Measurements from ENCODE around the gene DCHS2. TPM values are rescaled to one million over a fixed set of nuclear protein-coding genes. Genes with fewer than 3 reads are reported as not detected.

The DCHS2 gene
- total RNA-seq, 1 experiment from 2014 or later, result not detected

DNA sequence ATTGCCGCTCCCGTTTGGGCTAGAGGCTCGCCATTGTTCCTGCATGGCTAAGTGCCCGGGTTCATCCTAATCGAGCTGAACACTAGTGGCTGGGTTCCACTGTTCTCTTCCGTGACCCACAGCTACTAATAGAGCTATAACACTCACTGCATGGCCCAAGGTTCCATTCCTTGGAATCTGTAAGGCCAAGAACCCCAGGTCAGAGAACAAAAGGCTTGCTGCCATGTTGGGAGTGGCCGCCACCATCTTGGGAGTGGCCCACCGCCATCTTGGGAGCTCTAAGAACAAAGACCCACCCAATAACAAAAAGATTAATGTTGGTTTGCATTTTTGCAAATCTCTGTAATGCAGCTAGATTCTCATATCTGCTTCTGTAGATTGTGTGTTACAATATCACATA, 299.0 kb downstream of the DCHS2 start:
- H3K4me1 ChIP-seq (ENCODE audit: low read length), result no peaks in the 10 kb centered on the region
- no peak for DNase-seq
- no peak overlapping the region for H3K4me3 ChIP-seq (ENCODE audit: low read length)
- no peaks in the 10 kb centered on the region for H3K9me3 ChIP-seq (ENCODE audit: low read length)
- H3K36me3 ChIP-seq (ENCODE audit: insufficient read depth, low read length), result no peaks in the 10 kb centered on the region
- H3K79me2 ChIP-seq (ENCODE audit: low read length), result no peaks in the 10 kb centered on the region
- no peak overlapping the region for H3K4me2 ChIP-seq (ENCODE audit: low read depth, low read length, poor library complexity, severe bottlenecking)
- H4K20me1 ChIP-seq (ENCODE audit: insufficient read depth, low read depth, low read length), result no peaks in the 10 kb centered on the region
- H3K27me3 ChIP-seq (ENCODE audit: low read length), result no peaks in the 10 kb centered on the region
- H3K9ac ChIP-seq (ENCODE audit: low read length), result no peak overlapping the region
- H3K9me2 ChIP-seq (replicated peaks; ENCODE audit: insufficient read depth, low read length), result no peaks in the 10 kb centered on the region
- H3K27ac ChIP-seq (ENCODE audit: low read length), result no peak overlapping the region
- H2AFZ ChIP-seq (ENCODE audit: low read length), result no peak overlapping the region

DNA sequence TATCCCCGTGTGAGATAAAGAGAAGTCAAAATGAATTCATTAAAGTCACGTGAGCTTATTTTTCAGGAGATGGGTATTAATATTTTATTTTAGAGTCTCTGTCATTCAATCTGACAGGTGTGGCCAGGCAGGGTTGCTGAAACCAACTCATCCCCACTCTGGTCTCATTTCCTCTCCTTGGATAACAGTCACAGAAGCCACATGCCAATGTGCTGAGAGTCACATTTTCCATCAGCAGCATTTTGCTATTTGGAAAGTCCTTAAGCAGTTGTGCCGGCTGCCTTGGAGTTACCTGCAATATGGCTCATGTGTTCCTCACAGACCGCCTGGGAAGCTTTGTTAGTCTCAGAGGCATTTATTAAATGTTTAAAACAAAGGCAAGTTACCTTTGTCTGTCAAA, 302.3 kb downstream of the DCHS2 start:
- no peak overlapping the region for H2AFZ ChIP-seq (ENCODE audit: low read length)
- H3K36me3 ChIP-seq (ENCODE audit: insufficient read depth, low read length), result no peaks in the 10 kb centered on the region
- H3K27ac ChIP-seq (ENCODE audit: low read length), result no peak overlapping the region
- H4K20me1 ChIP-seq (ENCODE audit: insufficient read depth, low read depth, low read length), result no peaks in the 10 kb centered on the region
- DNase-seq, result no peak
- no peaks in the 10 kb centered on the region for H3K9me3 ChIP-seq (ENCODE audit: low read length)
- H3K4me1 ChIP-seq (ENCODE audit: low read length), result no peaks in the 10 kb centered on the region
- H3K9ac ChIP-seq (ENCODE audit: low read length), result no peak overlapping the region
- H3K4me2 ChIP-seq (ENCODE audit: low read depth, low read length, poor library complexity, severe bottlenecking), result no peak overlapping the region
- H3K27me3 ChIP-seq (ENCODE audit: low read length), result no peaks in the 10 kb centered on the region
- no peaks in the 10 kb centered on the region for H3K79me2 ChIP-seq (ENCODE audit: low read length)
- H3K9me2 ChIP-seq (replicated peaks; ENCODE audit: insufficient read depth, low read length), result no peaks in the 10 kb centered on the region
- H3K4me3 ChIP-seq (ENCODE audit: low read length), result no peak overlapping the region

DNA sequence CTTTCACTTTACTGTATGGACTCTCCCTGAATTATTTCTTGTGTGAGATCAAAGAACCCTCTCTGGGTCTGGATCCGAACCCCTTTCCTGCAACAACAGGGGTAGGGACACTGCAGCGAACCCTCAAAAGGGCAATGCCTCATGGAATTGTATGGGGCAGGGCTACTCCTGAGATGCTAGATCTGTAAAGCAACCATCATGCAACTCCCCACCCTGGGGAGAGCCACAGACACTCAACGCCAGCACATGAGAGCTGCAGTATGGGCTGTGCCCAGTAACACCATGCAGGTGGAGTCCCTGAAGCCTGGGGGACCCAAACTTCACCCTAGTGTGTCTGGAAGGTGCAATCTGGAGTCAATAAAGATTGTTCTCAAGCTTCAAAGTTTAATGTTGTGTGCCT, 304.7 kb downstream of the DCHS2 start:
- H2AFZ ChIP-seq (ENCODE audit: low read length), result no peak overlapping the region
- no peak overlapping the region for H3K4me3 ChIP-seq (ENCODE audit: low read length)
- H3K9me2 ChIP-seq (replicated peaks; ENCODE audit: insufficient read depth, low read length), result no peaks in the 10 kb centered on the region

DNA sequence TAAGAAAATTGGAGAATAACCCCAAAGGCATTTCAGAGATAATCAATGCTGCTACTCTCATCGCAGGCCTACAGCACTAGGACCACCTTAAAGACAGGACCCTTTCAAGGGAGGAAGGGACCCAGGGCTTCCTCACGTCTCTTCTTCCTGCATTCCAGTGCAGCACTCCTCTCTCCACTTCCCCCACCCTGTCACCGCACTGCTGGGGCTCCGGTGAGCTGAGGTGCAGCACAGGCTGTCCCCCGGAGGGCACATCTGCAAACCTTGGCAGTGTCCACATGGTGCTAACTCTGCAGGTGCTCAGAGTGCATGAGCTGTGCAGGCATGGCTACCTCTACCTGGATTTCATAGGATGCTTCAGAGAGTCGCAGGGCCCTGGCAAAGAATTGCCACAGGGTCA, 305.6 kb downstream of the DCHS2 start:
- Histone ChIP-seq H3K36me3 (ENCODE audit: insufficient read depth, low read length) (no peaks in the 10 kb centered on the region), H2AFZ (ENCODE audit: low read length) (no peak overlapping the region), H3K79me2 (ENCODE audit: low read length) (no peaks in the 10 kb centered on the region), H4K20me1 (ENCODE audit: insufficient read depth, low read depth, low read length) (no peaks in the 10 kb centered on the region), H3K9me2 (replicated peaks; ENCODE audit: insufficient read depth, low read length) (no peaks in the 10 kb centered on the region), H3K27me3 (ENCODE audit: low read length) (no peaks in the 10 kb centered on the region), H3K4me3 (ENCODE audit: low read length) (no peak overlapping the region), H3K9me3 (ENCODE audit: low read length) (no peaks in the 10 kb centered on the region), H3K9ac (ENCODE audit: low read length) (no peak overlapping the region), H3K27ac (ENCODE audit: low read length) (no peak overlapping the region), H3K4me2 (ENCODE audit: low read depth, low read length, poor library complexity, severe bottlenecking) (no peak overlapping the region), H3K4me1 (ENCODE audit: low read length) (no peaks in the 10 kb centered on the region)
- DNase-seq, result no peak

More for the DNA sequence above, 304.7 kb downstream of the DCHS2 start:
- no peaks in the 10 kb centered on the region for H4K20me1 ChIP-seq (ENCODE audit: insufficient read depth, low read depth, low read length)
- no peak for DNase-seq
- H3K36me3 ChIP-seq (ENCODE audit: insufficient read depth, low read length), result no peaks in the 10 kb centered on the region
- no peaks in the 10 kb centered on the region for H3K27me3 ChIP-seq (ENCODE audit: low read length)
- no peak overlapping the region for H3K27ac ChIP-seq (ENCODE audit: low read length)
- no peaks in the 10 kb centered on the region for H3K4me1 ChIP-seq (ENCODE audit: low read length)
- H3K9ac ChIP-seq (ENCODE audit: low read length), result no peak overlapping the region
- H3K79me2 ChIP-seq (ENCODE audit: low read length), result no peaks in the 10 kb centered on the region
- no peaks in the 10 kb centered on the region for H3K9me3 ChIP-seq (ENCODE audit: low read length)
- H3K4me2 ChIP-seq (ENCODE audit: low read depth, low read length, poor library complexity, severe bottlenecking), result no peak overlapping the region

DNA sequence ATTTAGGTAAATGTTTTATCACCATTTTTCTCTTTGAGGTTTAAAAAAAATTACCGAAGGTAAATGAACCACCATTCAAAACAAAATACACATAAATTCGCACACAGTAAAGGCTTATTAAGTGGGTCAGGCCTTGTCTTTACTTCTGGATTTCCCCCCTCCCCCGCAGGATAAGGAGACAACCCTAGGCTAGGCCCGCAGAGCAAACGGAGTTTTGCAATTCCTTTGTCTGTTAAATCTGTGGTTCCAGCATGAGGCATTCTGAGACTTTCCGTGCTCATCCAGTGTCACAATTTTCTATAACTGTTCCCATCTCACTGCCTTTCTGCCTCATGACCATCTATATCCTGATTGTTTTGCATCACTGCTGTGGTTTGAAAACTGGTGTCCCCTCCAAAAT, 307.4 kb downstream of the DCHS2 start:
- Histone ChIP-seq H3K36me3 (ENCODE audit: insufficient read depth, low read length) (no peaks in the 10 kb centered on the region), H3K9me2 (replicated peaks; ENCODE audit: insufficient read depth, low read length) (no peaks in the 10 kb centered on the region), H3K4me1 (ENCODE audit: low read length) (no peaks in the 10 kb centered on the region), H2AFZ (ENCODE audit: low read length) (no peak overlapping the region), H4K20me1 (ENCODE audit: insufficient read depth, low read depth, low read length) (no peaks in the 10 kb centered on the region), H3K79me2 (ENCODE audit: low read length) (no peaks in the 10 kb centered on the region), H3K4me2 (ENCODE audit: low read depth, low read length, poor library complexity, severe bottlenecking) (no peak overlapping the region), H3K27me3 (ENCODE audit: low read length) (no peaks in the 10 kb centered on the region), H3K27ac (ENCODE audit: low read length) (no peak overlapping the region), H3K9ac (ENCODE audit: low read length) (no peak overlapping the region), H3K9me3 (ENCODE audit: low read length) (no peaks in the 10 kb centered on the region), H3K4me3 (ENCODE audit: low read length) (no peak overlapping the region)
- DNase-seq, result no peak

DNA sequence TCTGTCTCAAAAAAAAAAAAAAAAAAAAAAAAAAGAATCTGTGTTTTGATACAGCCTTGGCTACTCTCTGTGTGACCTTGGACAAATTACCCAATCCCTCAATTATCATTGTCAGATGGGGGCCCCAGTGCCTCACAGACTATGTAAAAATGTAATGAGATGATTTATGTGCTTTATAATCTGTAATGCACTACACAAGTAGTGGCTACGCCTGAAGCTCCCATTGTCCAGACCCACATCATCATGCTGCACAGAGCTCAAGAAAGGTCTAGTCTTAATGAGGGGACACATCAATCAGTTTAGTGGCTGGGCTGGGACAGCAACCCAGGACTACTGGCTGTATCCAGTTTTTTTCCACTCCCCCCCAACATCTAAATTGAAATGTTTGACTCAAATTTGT, 308.3 kb downstream of the DCHS2 start:
- Histone ChIP-seq H3K4me1 (ENCODE audit: low read length) (no peaks in the 10 kb centered on the region), H3K9ac (ENCODE audit: low read length) (no peak overlapping the region), H3K9me3 (ENCODE audit: low read length) (no peaks in the 10 kb centered on the region), H2AFZ (ENCODE audit: low read length) (no peak overlapping the region), H3K4me2 (ENCODE audit: low read depth, low read length, poor library complexity, severe bottlenecking) (no peak overlapping the region), H3K79me2 (ENCODE audit: low read length) (no peaks in the 10 kb centered on the region), H3K27me3 (ENCODE audit: low read length) (no peaks in the 10 kb centered on the region), H3K4me3 (ENCODE audit: low read length) (no peak overlapping the region), H3K9me2 (replicated peaks; ENCODE audit: insufficient read depth, low read length) (no peaks in the 10 kb centered on the region), H4K20me1 (ENCODE audit: insufficient read depth, low read depth, low read length) (no peaks in the 10 kb centered on the region), H3K36me3 (ENCODE audit: insufficient read depth, low read length) (no peaks in the 10 kb centered on the region), H3K27ac (ENCODE audit: low read length) (no peak overlapping the region)
- DNase-seq, result no peak

Other genes with a start within 250 kb of the DCHS2 start
- gene PLRG1, start 58.6 kb upstream of the DCHS2 start, total RNA-seq (2014; rRNA removed; shearing (Covaris generic); ENCODE audit: low replicate concordance), result 57.9 and 112 TPM in 2 replicates
- not detected in 2 replicates for gene FGB, start 71.2 kb upstream of the DCHS2 start, total RNA-seq (2014; rRNA removed; shearing (Covaris generic); ENCODE audit: low replicate concordance)
- not detected in 2 replicates for gene FGA, start 98.9 kb upstream of the DCHS2 start, total RNA-seq (2014; rRNA removed; shearing (Covaris generic); ENCODE audit: low replicate concordance)
- not detected in 2 replicates for gene FGG, start 120.9 kb upstream of the DCHS2 start, total RNA-seq (2014; rRNA removed; shearing (Covaris generic); ENCODE audit: low replicate concordance)